GM03348 (cell line): ENCODE results near the gene TNS3.

Source experiments
- DNase-seq: peaks from one replicate; pipeline ENCODE4 v3.0.0; 2012; ENCODE audit warnings: low spot score

TNS3 gene

GRCh38 chr7:47347346-47347745 lies 234.6 kb downstream of the TNS3 start:
- DNase-seq = no peak

GRCh38 chr7:47346377-47346914 lies 235.5 kb downstream of the TNS3 start:
- DNase-seq = no peak

GRCh38 chr7:47345857-47346298 lies 236.0 kb downstream of the TNS3 start:
- no peak for DNase-seq

- DNase-seq = no peak
These were observed 237.5 kb downstream of the TNS3 start for GRCh38 chr7:47344171-47344955.

GRCh38 chr7:47343061-47343455 lies 238.9 kb downstream of the TNS3 start:
- no peak for DNase-seq

GRCh38 chr7:47342296-47343060 lies 239.4 kb downstream of the TNS3 start:
- no peak for DNase-seq

- DNase-seq = no peak
These were observed 241.4 kb downstream of the TNS3 start for GRCh38 chr7:47340517-47340916.

- no peak for DNase-seq
These were observed 243.9 kb downstream of the TNS3 start for GRCh38 chr7:47338026-47338425.

GRCh38 chr7:47337531-47337930 lies 244.4 kb downstream of the TNS3 start:
- DNase-seq = no peak

GRCh38 chr7:47336472-47337425 lies 245.2 kb downstream of the TNS3 start:
- DNase-seq = no peak

- DNase-seq = peak; percentile 89
These were observed 246.1 kb downstream of the TNS3 start for GRCh38 chr7:47335557-47336471.

- no peak for DNase-seq
These were observed 246.8 kb downstream of the TNS3 start for GRCh38 chr7:47335071-47335470.

- no peak for DNase-seq
These were observed 248.0 kb downstream of the TNS3 start for GRCh38 chr7:47333959-47334358.

GRCh38 chr7:47333554-47333887 lies 248.4 kb downstream of the TNS3 start:
- no peak for DNase-seq

GRCh38 chr7:47332681-47333553 lies 249.0 kb downstream of the TNS3 start:
- no peak for DNase-seq

- no peak for DNase-seq
These were observed 249.7 kb downstream of the TNS3 start for GRCh38 chr7:47332213-47332612.

- DNase-seq = no peak
These were observed 250.7 kb downstream of the TNS3 start for GRCh38 chr7:47331179-47331565.

- DNase-seq = no peak
These were observed 251.2 kb downstream of the TNS3 start for GRCh38 chr7:47330561-47331178.

- no peak for DNase-seq
These were observed 251.9 kb downstream of the TNS3 start for GRCh38 chr7:47330026-47330425.
